Natural killer cell (primary cell): Measurements from ENCODE around the gene DOCK11. TPM values are rescaled to one million over a fixed set of nuclear protein-coding genes. Genes with fewer than 3 reads are reported as not detected.

Experiments
- ATAC-seq, 3 donors: fragments of 150-1000 bp in 2 of 3; fragments of 200-7000 bp in 1 of 3; cut with Tn5 transposase; 1 replicate in 1 of 3; 2 replicates in 2 of 3; pipeline ENCODE4 v1.10.0; 2021; ENCODE audit warnings: mild to moderate bottlenecking in 2 of 3, moderate library complexity in 2 of 3
- DNase-seq, 2 donors: peaks; one replicate each; pipeline versions ENCODE4 v3.0.0 to v3.0.0-alpha.2; 2013 to 2021; ENCODE audit warnings: mixed read lengths in 1 of 2
- H3K27ac ChIP-seq: one replicate; pipeline ENCODE4 v1.5.1; 2013; ENCODE audit warnings: mild to moderate bottlenecking, low read length
- H3K27me3 ChIP-seq: one replicate; pipeline ENCODE4 v1.6.1; 2013; ENCODE audit warnings: low read length; ENCODE audit not compliant: control insufficient read depth, insufficient read depth
- H3K36me3 ChIP-seq: one replicate; pipeline ENCODE4 v1.6.1; 2013; ENCODE audit warnings: low read length; ENCODE audit not compliant: control insufficient read depth, insufficient read depth
- H3K4me1 ChIP-seq: one replicate; pipeline ENCODE4 v1.6.1; 2013; ENCODE audit warnings: low read length; ENCODE audit not compliant: control insufficient read depth, insufficient read depth
- H3K4me3 ChIP-seq: one replicate; pipeline ENCODE4 v1.5.1; 2013; ENCODE audit warnings: low read length
- H3K9me3 ChIP-seq: one replicate; pipeline ENCODE4 v1.6.1; 2013; ENCODE audit warnings: low read length; ENCODE audit not compliant: control insufficient read depth, insufficient read depth
- H3K27ac Mint-ChIP-seq, 2 donors: one replicate each; pipeline ENCODE4 v1.8.0; 2022; ENCODE audit warnings: mild to moderate bottlenecking in 2 of 2, mixed read lengths in 2 of 2, moderate library complexity in 1 of 2
- H3K27me3 Mint-ChIP-seq, 2 donors: one replicate each; pipeline ENCODE4 v1.8.0; 2022; ENCODE audit warnings: low read depth in 2 of 2, mixed read lengths in 2 of 2
- H3K36me3 Mint-ChIP-seq: one replicate; pipeline ENCODE4 v1.8.0; 2022; ENCODE audit warnings: mixed read lengths
- H3K4me1 Mint-ChIP-seq, 2 donors: one replicate each; pipeline ENCODE4 v1.8.0; 2022; ENCODE audit warnings: mixed read lengths in 2 of 2
- H3K4me3 Mint-ChIP-seq: one replicate; pipeline ENCODE4 v1.8.0; 2022; ENCODE audit warnings: mild to moderate bottlenecking, moderate library complexity, mixed read lengths
- H3K9me3 Mint-ChIP-seq, 2 donors: one replicate each; pipeline ENCODE4 v1.8.0; 2022; ENCODE audit warnings: mixed read lengths in 2 of 2
- WGBS: methylation state at CpG from one replicate; pipeline ENCODE4 v1.1.7; 2013; ENCODE audit warnings: missing lambda C conversion rate; ENCODE audit not compliant: insufficient coverage; 5-methylcytosine and 5-hydroxymethylcytosine counted together
- intact Hi-C: fragments of 100-400 bp; cut with micrococcal nuclease; formaldehyde crosslinking; loops from one replicate; pipeline ENCODE4 v1.14.2; 2022
- total RNA-seq, 4 donors: library from RNA; stranded (reverse); fragments of 120-200 nt in 1 of 4; gene quantifications; one replicate each; pipeline versions ENCODE4 v1.2.3 to v1.2.4, GENCODE V29; 2013 to 2022
- TF ChIP-seq, protein P1 (sequence below): fragments of 200-600 bp; IDR thresholded peaks from one replicate; pipeline ENCODE4 v1.8.0; 2022; ENCODE audit warnings: antibody characterized with exemption

Gene DOCK11
- total RNA-seq, 3 donors from 2014 or later (not counting 1 experiment from before 2014, with no cell fraction given): 108 to 130 (median 117) TPM

DNA sequence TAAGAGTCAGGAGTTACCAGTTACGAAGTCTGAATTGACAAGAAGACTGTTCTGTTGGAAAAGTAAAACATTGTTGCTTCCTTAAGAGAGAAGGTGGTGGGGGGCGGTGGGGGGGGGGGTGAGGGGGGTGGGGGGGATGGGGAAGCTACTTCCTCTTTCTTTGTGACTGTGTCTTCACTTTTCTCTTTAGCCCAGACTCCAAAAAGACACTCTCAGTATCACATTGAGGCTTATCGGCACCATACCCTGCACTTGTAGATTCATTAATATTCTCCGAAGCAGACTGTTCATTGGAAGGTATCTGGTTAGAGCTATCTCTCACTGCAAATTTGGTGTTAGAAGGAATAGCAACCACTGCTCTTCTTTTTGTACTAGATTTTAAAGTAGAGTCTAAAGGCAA lies 137.2 kb downstream of the DOCK11 start:
- Histone ChIP-seq H3K36me3 (peaks cover 58% of the 10 kb centered on the region), H3K4me1 (no peaks in the 10 kb centered on the region), H3K27me3 (no peaks in the 10 kb centered on the region), H3K9me3 (no peaks in the 10 kb centered on the region), H3K4me3 (no peak overlapping the region), H3K27ac (no peak overlapping the region)
- TF ChIP-seq, protein P1, sequence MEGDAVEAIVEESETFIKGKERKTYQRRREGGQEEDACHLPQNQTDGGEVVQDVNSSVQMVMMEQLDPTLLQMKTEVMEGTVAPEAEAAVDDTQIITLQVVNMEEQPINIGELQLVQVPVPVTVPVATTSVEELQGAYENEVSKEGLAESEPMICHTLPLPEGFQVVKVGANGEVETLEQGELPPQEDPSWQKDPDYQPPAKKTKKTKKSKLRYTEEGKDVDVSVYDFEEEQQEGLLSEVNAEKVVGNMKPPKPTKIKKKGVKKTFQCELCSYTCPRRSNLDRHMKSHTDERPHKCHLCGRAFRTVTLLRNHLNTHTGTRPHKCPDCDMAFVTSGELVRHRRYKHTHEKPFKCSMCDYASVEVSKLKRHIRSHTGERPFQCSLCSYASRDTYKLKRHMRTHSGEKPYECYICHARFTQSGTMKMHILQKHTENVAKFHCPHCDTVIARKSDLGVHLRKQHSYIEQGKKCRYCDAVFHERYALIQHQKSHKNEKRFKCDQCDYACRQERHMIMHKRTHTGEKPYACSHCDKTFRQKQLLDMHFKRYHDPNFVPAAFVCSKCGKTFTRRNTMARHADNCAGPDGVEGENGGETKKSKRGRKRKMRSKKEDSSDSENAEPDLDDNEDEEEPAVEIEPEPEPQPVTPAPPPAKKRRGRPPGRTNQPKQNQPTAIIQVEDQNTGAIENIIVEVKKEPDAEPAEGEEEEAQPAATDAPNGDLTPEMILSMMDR: no peak
- H3K4me3 Mint-ChIP-seq: no peak overlapping the region
- no peak for DNase-seq
- H3K9me3 Mint-ChIP-seq: no peaks in the 10 kb centered on the region
- intact Hi-C loops: no loop called here
- H3K27me3 Mint-ChIP-seq: no peaks in the 10 kb centered on the region
- 0% methylated on average over 1 of the region's 4 CpGs for WGBS
- peaks cover 5% of the 10 kb centered on the region for H3K36me3 Mint-ChIP-seq
- no peaks in the 10 kb centered on the region for H3K4me1 Mint-ChIP-seq
- H3K27ac Mint-ChIP-seq: peak overlapping the region; percentile 27 to 60
- no peak for ATAC-seq

- no peak overlapping the region for H3K27ac ChIP-seq
- no peak for ATAC-seq
- peaks cover 5% of the 10 kb centered on the region for H3K36me3 Mint-ChIP-seq
- 90% methylated on average over 5 of the region's 6 CpGs for WGBS
- TF ChIP-seq, protein P1: no peak
- no peaks in the 10 kb centered on the region for H3K9me3 Mint-ChIP-seq
- no peak overlapping the region for H3K4me3 ChIP-seq
- no peaks in the 10 kb centered on the region for H3K27me3 ChIP-seq
- H3K36me3 ChIP-seq: peaks cover 57% of the 10 kb centered on the region
- H3K4me1 ChIP-seq: no peaks in the 10 kb centered on the region
- H3K27ac Mint-ChIP-seq: peak overlapping the region in 1 of 2 donors; percentile 60
- no peaks in the 10 kb centered on the region for H3K4me1 Mint-ChIP-seq
- no peak for DNase-seq
- H3K9me3 ChIP-seq: no peaks in the 10 kb centered on the region
- H3K4me3 Mint-ChIP-seq: no peak overlapping the region
- H3K27me3 Mint-ChIP-seq: no peaks in the 10 kb centered on the region
- intact Hi-C loops: no loop called here
These were observed 137.9 kb downstream of the DOCK11 start for GRCh38 chrX:118633530-118633929.

GRCh38 chrX:118634336-118634735 lies 138.7 kb downstream of the DOCK11 start:
- H3K27me3 Mint-ChIP-seq: no peaks in the 10 kb centered on the region
- H3K9me3 Mint-ChIP-seq: no peaks in the 10 kb centered on the region
- no peak overlapping the region for H3K27ac Mint-ChIP-seq
- Histone ChIP-seq H3K4me3 (no peak overlapping the region), H3K4me1 (no peaks in the 10 kb centered on the region), H3K9me3 (no peaks in the 10 kb centered on the region), H3K27ac (no peak overlapping the region), H3K27me3 (no peaks in the 10 kb centered on the region), H3K36me3 (peaks cover 54% of the 10 kb centered on the region)
- TF ChIP-seq, protein P1: no peak
- WGBS: 98% methylated on average over 16 of the region's 18 CpGs
- no peak for DNase-seq
- ATAC-seq: no peak
- no peak overlapping the region for H3K4me3 Mint-ChIP-seq
- intact Hi-C loops: no loop called here
- peaks cover 5% of the 10 kb centered on the region for H3K36me3 Mint-ChIP-seq
- H3K4me1 Mint-ChIP-seq: no peaks in the 10 kb centered on the region

GRCh38 chrX:118637997-118638396 lies 142.4 kb downstream of the DOCK11 start:
- no peak overlapping the region for H3K4me3 ChIP-seq
- WGBS: no CpG with 5 or more reads among the region's 2 CpGs
- H3K4me3 Mint-ChIP-seq: no peak overlapping the region
- no peaks in the 10 kb centered on the region for H3K36me3 Mint-ChIP-seq
- no peaks in the 10 kb centered on the region for H3K9me3 ChIP-seq
- ATAC-seq: no peak
- TF ChIP-seq, protein P1: no peak
- no peaks in the 10 kb centered on the region for H3K4me1 ChIP-seq
- intact Hi-C loops: no loop called here
- no peaks in the 10 kb centered on the region for H3K9me3 Mint-ChIP-seq
- peaks cover 64% of the 10 kb centered on the region for H3K36me3 ChIP-seq
- no peak for DNase-seq
- H3K27me3 Mint-ChIP-seq: no peaks in the 10 kb centered on the region
- H3K27ac Mint-ChIP-seq: peak overlapping the region in 1 of 2 donors; percentile 21
- H3K27ac ChIP-seq: no peak overlapping the region
- no peaks in the 10 kb centered on the region for H3K4me1 Mint-ChIP-seq
- H3K27me3 ChIP-seq: no peaks in the 10 kb centered on the region
